ENCODE results near the gene RALGAPA2. TPM values are rescaled to one million over a fixed set of nuclear protein-coding genes. Genes with fewer than 3 reads are reported as not detected.

RALGAPA2 gene
- total and polyA plus RNA-seq, 7 experiments from 2014 or later: 6.7 to 45.4 (median 34.9) TPM

DNA sequence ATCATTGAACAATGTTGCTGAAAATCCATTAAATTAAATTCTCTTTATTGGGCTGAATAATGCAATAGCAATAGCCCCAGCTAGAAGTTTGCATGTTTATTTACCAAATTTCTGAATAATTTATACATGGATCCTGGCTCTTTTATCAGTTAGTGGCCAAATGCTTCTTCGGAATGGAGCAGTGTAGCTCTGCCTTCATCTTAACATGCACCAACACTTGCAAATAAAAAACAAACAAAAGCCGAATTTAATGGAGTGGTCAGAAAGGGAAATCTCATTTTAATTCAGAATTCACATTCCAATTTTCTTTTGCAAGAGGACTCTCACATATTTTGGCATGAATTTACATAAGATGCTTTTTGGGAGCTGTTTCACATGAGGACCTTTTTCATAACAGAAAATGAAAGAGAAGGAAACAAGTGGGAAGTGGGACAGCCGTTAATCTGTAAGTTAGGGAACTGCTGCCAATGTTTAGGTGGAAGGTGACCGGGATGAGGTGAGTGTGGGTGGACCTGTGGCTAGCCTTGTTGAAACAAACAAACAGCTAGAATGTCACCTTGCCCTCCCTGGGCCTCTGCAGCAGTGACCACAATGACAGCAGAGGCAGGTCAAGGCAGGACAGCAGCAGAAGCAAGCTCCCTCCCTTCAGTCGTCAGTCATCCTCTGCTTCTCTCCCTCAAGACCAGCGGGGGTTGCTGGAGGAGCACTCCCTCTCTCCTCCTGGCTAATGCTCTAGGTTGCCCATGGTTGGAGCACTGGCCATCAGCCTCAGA, 271.4 kb downstream of the RALGAPA2 start:
- Mint-ChIP-seq H3K27me3 (no peaks in the 10 kb centered on the region), H3K4me3 (no peak overlapping the region), H3K36me3 (peaks cover 0 to 57% (median 23%) of the 10 kb centered on the region in 5 donors), H3K4me1 (peaks cover 0 to 5% (median 0%) of the 10 kb centered on the region in 7 donors), H3K27ac (no peak overlapping the region), H3K9me3 (no peaks in the 10 kb centered on the region)
- no peaks in the 10 kb centered on the region for H3K4me1 ChIP-seq (ENCODE audit: control insufficient read depth in 2 of 2, insufficient read depth in 2 of 2, low read length in 2 of 2)
- no peak overlapping the region for H3K27ac ChIP-seq (ENCODE audit: low read depth, low read length)
- H3K27me3 ChIP-seq (ENCODE audit: control insufficient read depth in 2 of 2, insufficient read depth in 2 of 2, low read length in 2 of 2): no peaks in the 10 kb centered on the region
- peaks cover 0 to 9% (median 0%) of the 10 kb centered on the region in 3 experiments for H3K36me3 ChIP-seq (ENCODE audit: control insufficient read depth in 2 of 3, insufficient read depth in 3 of 3, low read length in 3 of 3)
- intact Hi-C loops (cut with micrococcal nuclease): no loop called here
- no peak overlapping the region for H3K4me3 ChIP-seq (ENCODE audit: low read length)
- no peaks in the 10 kb centered on the region for H3K9me3 ChIP-seq (ENCODE audit: control insufficient read depth in 2 of 3, low read length in 3 of 3)
- DNase-seq: no peak
- POLR2A ChIA-PET: no interaction called here
- ATAC-seq: no peak
- CTCF ChIA-PET: interaction anchor here (0.6 to 0.7 kb wide), 2 partner anchors 8 to 52 kb away, joined by 3 to 4 read pairs; no protein-coding TSS in a partner anchor

DNA sequence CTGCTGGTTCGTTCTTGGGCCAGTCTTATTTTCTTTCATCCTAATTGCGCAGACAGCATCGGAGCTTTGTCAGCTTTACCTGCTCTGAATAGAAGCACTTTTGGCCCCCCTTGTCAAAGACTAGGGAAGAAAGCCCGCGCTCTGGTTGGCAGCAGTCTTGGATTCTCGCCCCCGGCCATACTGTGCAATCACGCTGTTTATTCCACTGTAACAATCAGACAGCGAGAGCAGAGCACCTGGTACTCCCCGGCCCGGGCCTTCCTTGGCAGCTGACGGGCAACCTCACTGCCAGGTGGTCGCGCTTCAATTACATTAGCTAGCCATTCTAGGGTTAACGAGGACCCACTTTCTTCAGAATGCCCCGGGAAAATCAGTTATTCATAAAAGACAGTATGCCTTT, 272.0 kb downstream of the RALGAPA2 start:
- Mint-ChIP-seq H3K36me3 (peaks cover 0 to 59% (median 20%) of the 10 kb centered on the region in 5 donors), H3K4me1 (peaks cover 0 to 5% (median 0%) of the 10 kb centered on the region in 7 donors), H3K9me3 (no peaks in the 10 kb centered on the region), H3K27me3 (no peaks in the 10 kb centered on the region), H3K4me3 (no peak overlapping the region), H3K27ac (no peak overlapping the region)
- no peaks in the 10 kb centered on the region for H3K9me3 ChIP-seq (ENCODE audit: control insufficient read depth in 2 of 3, low read length in 3 of 3)
- ChIA-PET CTCF (interaction anchor here (0.6 kb wide), 1 partner anchor 9 kb away, joined by 3 read pairs; no protein-coding TSS in a partner anchor), POLR2A (no interaction called here)
- H3K27me3 ChIP-seq (ENCODE audit: control insufficient read depth in 2 of 2, insufficient read depth in 2 of 2, low read length in 2 of 2): no peaks in the 10 kb centered on the region
- peaks cover 0 to 10% (median 0%) of the 10 kb centered on the region in 3 experiments for H3K36me3 ChIP-seq (ENCODE audit: control insufficient read depth in 2 of 3, insufficient read depth in 3 of 3, low read length in 3 of 3)
- H3K4me1 ChIP-seq (ENCODE audit: control insufficient read depth in 2 of 2, insufficient read depth in 2 of 2, low read length in 2 of 2): no peaks in the 10 kb centered on the region
- H3K27ac ChIP-seq (ENCODE audit: low read depth, low read length): no peak overlapping the region
- no peak overlapping the region for H3K4me3 ChIP-seq (ENCODE audit: low read length)
- DNase-seq (no peak), ATAC-seq (no peak)
- intact Hi-C loops (cut with micrococcal nuclease): no loop called here

DNA sequence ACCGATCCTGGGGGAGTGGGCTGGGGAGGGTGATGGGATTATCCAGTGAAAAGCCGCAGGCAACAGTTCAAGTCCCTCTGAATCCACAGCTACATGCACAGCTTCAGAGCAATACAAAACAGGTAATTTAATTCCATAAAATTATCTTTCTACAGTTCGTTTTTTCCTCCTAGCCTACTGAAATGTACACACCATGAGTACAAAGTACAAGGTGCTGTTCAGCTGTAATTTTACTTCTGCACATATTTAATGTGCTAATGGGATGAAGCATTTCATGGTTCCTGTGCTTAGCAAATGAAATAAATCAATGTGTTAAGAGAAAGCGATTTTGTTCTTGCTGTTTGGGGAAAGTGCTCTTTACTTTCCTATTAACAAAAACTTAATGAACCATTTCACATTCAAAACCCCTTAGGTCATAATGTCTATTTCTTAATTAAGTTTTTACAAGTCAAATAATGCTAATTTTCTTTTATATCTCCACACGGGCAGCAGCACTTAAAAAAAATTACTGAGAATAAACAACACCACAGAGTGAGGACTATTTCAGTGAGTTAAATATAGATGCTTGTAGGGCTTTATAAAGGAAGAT, 272.7 kb downstream of the RALGAPA2 start:
- ChIA-PET CTCF (no interaction called here), POLR2A (no interaction called here)
- Mint-ChIP-seq H3K27me3 (no peaks in the 10 kb centered on the region), H3K4me1 (peaks cover 0 to 5% (median 0%) of the 10 kb centered on the region in 7 donors), H3K9me3 (no peaks in the 10 kb centered on the region), H3K36me3 (peaks cover 0 to 58% (median 17%) of the 10 kb centered on the region in 5 donors), H3K4me3 (no peak overlapping the region), H3K27ac (no peak overlapping the region)
- H3K36me3 ChIP-seq (ENCODE audit: control insufficient read depth in 2 of 3, insufficient read depth in 3 of 3, low read length in 3 of 3): peaks cover 0 to 12% (median 0%) of the 10 kb centered on the region in 3 experiments
- no peak for DNase-seq
- H3K4me1 ChIP-seq (ENCODE audit: control insufficient read depth in 2 of 2, insufficient read depth in 2 of 2, low read length in 2 of 2): no peaks in the 10 kb centered on the region
- no peak overlapping the region for H3K4me3 ChIP-seq (ENCODE audit: low read length)
- no peaks in the 10 kb centered on the region for H3K27me3 ChIP-seq (ENCODE audit: control insufficient read depth in 2 of 2, insufficient read depth in 2 of 2, low read length in 2 of 2)
- intact Hi-C loops (cut with micrococcal nuclease): no loop called here
- no peak for ATAC-seq
- no peaks in the 10 kb centered on the region for H3K9me3 ChIP-seq (ENCODE audit: control insufficient read depth in 2 of 3, low read length in 3 of 3)
- no peak overlapping the region for H3K27ac ChIP-seq (ENCODE audit: low read depth, low read length)

DNA sequence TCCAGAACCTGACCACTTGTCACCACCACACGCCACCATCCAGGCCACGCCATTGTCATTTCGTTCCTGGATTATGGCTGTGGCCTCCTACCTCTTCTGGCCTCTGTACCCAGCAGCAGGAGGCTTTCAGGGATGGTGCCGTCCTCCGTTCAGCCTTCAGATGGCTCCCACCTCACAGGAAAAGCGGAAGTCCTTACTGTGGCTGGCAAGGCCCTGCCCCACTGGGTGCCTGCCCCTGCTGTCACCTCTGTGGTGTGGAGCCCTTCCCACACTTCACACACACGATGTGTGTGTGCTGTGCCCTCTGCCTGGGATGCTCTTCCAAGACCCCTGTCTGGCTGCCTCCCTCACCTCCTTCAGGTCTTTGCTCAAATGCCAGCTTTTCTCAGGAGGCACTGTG, 275.1 kb downstream of the RALGAPA2 start:
- H3K27me3 ChIP-seq (ENCODE audit: control insufficient read depth in 2 of 2, insufficient read depth in 2 of 2, low read length in 2 of 2): no peaks in the 10 kb centered on the region

DNA sequence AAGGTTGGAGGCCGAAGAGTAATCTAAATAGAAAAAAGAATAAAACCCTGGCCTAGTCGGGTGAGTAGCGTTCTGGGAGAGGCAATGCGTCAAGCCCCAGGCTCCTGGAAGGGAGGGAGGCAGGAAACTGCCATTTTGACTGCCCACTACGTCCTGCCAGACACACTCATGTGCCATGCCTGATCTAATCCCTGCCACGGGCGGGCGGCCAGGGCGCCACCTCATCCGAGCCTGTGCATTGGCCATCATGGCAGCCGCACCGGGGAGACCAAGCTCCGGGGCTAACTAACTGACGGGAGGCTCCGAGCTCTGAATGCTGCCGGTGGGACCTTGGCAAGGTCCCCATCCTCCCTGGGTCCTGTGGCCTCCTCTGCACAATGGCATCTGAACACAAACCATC, 275.8 kb downstream of the RALGAPA2 start:
- Histone ChIP-seq H3K4me1 (ENCODE audit: control insufficient read depth in 2 of 2, insufficient read depth in 2 of 2, low read length in 2 of 2) (no peaks in the 10 kb centered on the region), H3K27me3 (ENCODE audit: control insufficient read depth in 2 of 2, insufficient read depth in 2 of 2, low read length in 2 of 2) (no peaks in the 10 kb centered on the region), H3K27ac (ENCODE audit: low read depth, low read length) (no peak overlapping the region), H3K9me3 (ENCODE audit: control insufficient read depth in 2 of 3, low read length in 3 of 3) (no peaks in the 10 kb centered on the region), H3K4me3 (ENCODE audit: low read length) (no peak overlapping the region), H3K36me3 (ENCODE audit: control insufficient read depth in 2 of 3, insufficient read depth in 3 of 3, low read length in 3 of 3) (peaks cover 0 to 12% (median 0%) of the 10 kb centered on the region in 3 experiments)
- intact Hi-C loops (cut with micrococcal nuclease): no loop called here
- ChIA-PET POLR2A (no interaction called here), CTCF (no interaction called here)
- H3K9me3 Mint-ChIP-seq: no peaks in the 10 kb centered on the region
- ATAC-seq: no peak
- peaks cover 0 to 61% (median 18%) of the 10 kb centered on the region in 5 donors for H3K36me3 Mint-ChIP-seq
- no peaks in the 10 kb centered on the region for H3K27me3 Mint-ChIP-seq
- H3K4me3 Mint-ChIP-seq: no peak overlapping the region
- peaks cover 0 to 5% (median 0%) of the 10 kb centered on the region in 7 donors for H3K4me1 Mint-ChIP-seq
- no peak for DNase-seq
- no peak overlapping the region for H3K27ac Mint-ChIP-seq

More for the DNA sequence above, 275.1 kb downstream of the RALGAPA2 start:
- Mint-ChIP-seq H3K27ac (no peak overlapping the region), H3K4me1 (peaks cover 0 to 5% (median 0%) of the 10 kb centered on the region in 7 donors), H3K4me3 (no peak overlapping the region), H3K36me3 (peaks cover 0 to 61% (median 20%) of the 10 kb centered on the region in 5 donors), H3K27me3 (no peaks in the 10 kb centered on the region), H3K9me3 (no peaks in the 10 kb centered on the region)
- no peak for DNase-seq
- CTCF ChIA-PET: no interaction called here
- H3K4me3 ChIP-seq (ENCODE audit: low read length): no peak overlapping the region
- POLR2A ChIA-PET: no interaction called here
- no peak for ATAC-seq
- no peak overlapping the region for H3K27ac ChIP-seq (ENCODE audit: low read depth, low read length)
- intact Hi-C loops (cut with micrococcal nuclease): no loop called here
- H3K36me3 ChIP-seq (ENCODE audit: control insufficient read depth in 2 of 3, insufficient read depth in 3 of 3, low read length in 3 of 3): peaks cover 0 to 12% (median 0%) of the 10 kb centered on the region in 3 experiments
- H3K9me3 ChIP-seq (ENCODE audit: control insufficient read depth in 2 of 3, low read length in 3 of 3): no peaks in the 10 kb centered on the region
- H3K4me1 ChIP-seq (ENCODE audit: control insufficient read depth in 2 of 2, insufficient read depth in 2 of 2, low read length in 2 of 2): no peaks in the 10 kb centered on the region

DNA sequence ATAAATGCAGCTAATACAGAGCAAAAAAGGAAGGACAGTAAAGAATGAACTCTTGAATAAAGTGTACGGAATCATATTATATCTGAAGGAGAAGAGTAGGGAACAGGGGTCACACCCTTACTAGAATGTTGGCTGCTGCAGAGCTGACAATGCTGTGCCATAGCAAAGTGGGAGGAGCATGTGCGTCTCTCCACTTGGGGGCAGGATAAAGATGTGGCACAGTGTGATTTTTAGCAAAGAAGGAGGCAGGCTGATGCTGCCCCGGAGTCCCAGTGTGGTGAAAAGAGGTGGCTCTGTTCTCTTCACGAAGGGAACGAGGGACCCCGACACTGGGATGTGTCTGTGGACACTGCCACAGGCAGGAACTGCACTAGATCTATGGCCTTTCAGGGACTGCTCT, 277.0 kb downstream of the RALGAPA2 start:
- Mint-ChIP-seq H3K36me3 (peaks cover 0 to 54% (median 18%) of the 10 kb centered on the region in 5 donors), H3K27me3 (no peaks in the 10 kb centered on the region), H3K4me3 (no peak overlapping the region), H3K4me1 (peaks cover 0 to 5% (median 0%) of the 10 kb centered on the region in 7 donors), H3K27ac (peak overlapping the region in 1 of 9 donors; percentile 43), H3K9me3 (peaks cover 0 to 2% (median 0%) of the 10 kb centered on the region in 11 donors)
- ATAC-seq (no peak), DNase-seq (no peak)
- peaks cover 0 to 12% (median 0%) of the 10 kb centered on the region in 3 experiments for H3K36me3 ChIP-seq (ENCODE audit: control insufficient read depth in 2 of 3, insufficient read depth in 3 of 3, low read length in 3 of 3)
- POLR2A ChIA-PET: interaction anchor here (0.9 kb wide), 1 partner anchor 125 kb away, joined by 3 read pairs; no protein-coding TSS in a partner anchor
- H3K4me1 ChIP-seq (ENCODE audit: control insufficient read depth in 2 of 2, insufficient read depth in 2 of 2, low read length in 2 of 2): no peaks in the 10 kb centered on the region
- CTCF ChIA-PET: interaction anchor here (0.6 kb wide), 1 partner anchor 420 kb away, joined by 3 read pairs; no protein-coding TSS in a partner anchor
- intact Hi-C loops (cut with micrococcal nuclease): no loop called here
- no peak overlapping the region for H3K27ac ChIP-seq (ENCODE audit: low read depth, low read length)
- H3K4me3 ChIP-seq (ENCODE audit: low read length): no peak overlapping the region
- no peaks in the 10 kb centered on the region for H3K9me3 ChIP-seq (ENCODE audit: control insufficient read depth in 2 of 3, low read length in 3 of 3)
- no peaks in the 10 kb centered on the region for H3K27me3 ChIP-seq (ENCODE audit: control insufficient read depth in 2 of 2, insufficient read depth in 2 of 2, low read length in 2 of 2)

All from naive thymus-derived CD4-positive, alpha-beta T cell (primary cell).